ENCODE data around the gene NDFIP2. TPM values are rescaled to one million over a fixed set of nuclear protein-coding genes. Genes with fewer than 3 reads are reported as not detected.

The NDFIP2 gene
- total and polyA plus RNA-seq, 10 of the 15 experiments (the other 5 are each of a cell fraction or from before 2014, with no cell fraction given), result 17.9 to 57.2 (median 30.6) TPM

GRCh38 chr13:79562557-79562956 lies 81.6 kb downstream of the NDFIP2 start:
- DNase-seq (ENCODE audit: low read depth, low spot score), result no peak
- no peak overlapping the region for H3K4me3 ChIP-seq
- BruUV-seq (replicated peaks), result no TSS peak
- no peak overlapping the region for H3K9ac ChIP-seq (ENCODE audit: control insufficient read depth, insufficient read depth, low read length)
- POLR2A ChIA-PET, result no interaction called here
- no peak overlapping the region for H3K27ac ChIP-seq (ENCODE audit: control insufficient read depth, insufficient read depth)
- no peaks in the 10 kb centered on the region for H3K27me3 ChIP-seq (replicated peaks in 1 of 2; ENCODE audit: control insufficient read depth in 2 of 2, insufficient read depth in 2 of 2, low read length in 1 of 2)
- ATAC-seq, result no peak
- intact Hi-C loops (cut with micrococcal nuclease; ENCODE audit: unreplicated experiment), result no loop called here
- SMC1A ChIA-PET (ENCODE audit: uncharacterized antibody, unreplicated experiment), result interaction anchor here (1.0 kb wide), 1 partner anchor 97 kb away, joined by 3 read pairs; no protein-coding TSS in a partner anchor
- RAD21 ChIA-PET (ENCODE audit: unreplicated experiment), result no interaction called here
- in situ Hi-C loops (cut with MboI), result no loop called here
- no peak overlapping the region for H3K4me2 ChIP-seq (ENCODE audit: control insufficient read depth, insufficient read depth)
- no peak for FAIRE-seq
- no peak overlapping the region for H2AFZ ChIP-seq (ENCODE audit: control insufficient read depth, low read depth, low read length)
- H3K36me3 ChIP-seq (ENCODE audit: control insufficient read depth in 2 of 2, insufficient read depth in 2 of 2, low read length in 1 of 2), result no peaks in the 10 kb centered on the region
- H3K9me3 ChIP-seq (replicated peaks; ENCODE audit: control insufficient read depth, insufficient read depth, low read length), result no peaks in the 10 kb centered on the region; the same call in 2 of the 3 replicates
- no peaks in the 10 kb centered on the region for H4K20me1 ChIP-seq (ENCODE audit: control insufficient read depth, insufficient read depth)
- H3K4me1 ChIP-seq (ENCODE audit: control insufficient read depth, insufficient read depth, low read length), result no peaks in the 10 kb centered on the region
- CTCF ChIA-PET, result no interaction called here
- no peaks in the 10 kb centered on the region for H3K79me2 ChIP-seq (ENCODE audit: control insufficient read depth, insufficient read depth, low read length)
- no peak for TF ChIP-seq ZBTB40 (IDR thresholded peaks at IDR 0.05; ENCODE audit: borderline replicate concordance)
- TF ChIP-seq BHLHE40 (IDR thresholded peaks at IDR 0.05; ENCODE audit: borderline replicate concordance in 1 of 2, low read depth in 2 of 2, low read length in 1 of 2), result no peak
- no peak for TF ChIP-seq HSF1 (IDR thresholded peaks at IDR 0.05; ENCODE audit: low read depth, low read length)
- TF ChIP-seq RELB (IDR thresholded peaks at IDR 0.05; ENCODE audit: low read depth), result no peak
- no peak for TF ChIP-seq FOS (IDR thresholded peaks at IDR 0.05; ENCODE audit: borderline replicate concordance, extremely low read depth, insufficient read length)
- no peak for TF ChIP-seq ATF3 (IDR thresholded peaks at IDR 0.05; ENCODE audit: borderline replicate concordance, extremely low read depth, low read depth, low read length)
- TF ChIP-seq ETV6 (conservative IDR thresholded peaks at IDR 0.05 in 1 of 2, IDR thresholded peaks at IDR 0.05 in 1 of 2; ENCODE audit: borderline replicate concordance in 1 of 2, low read depth in 1 of 2), result no peak
- TF ChIP-seq TAF1 (IDR thresholded peaks at IDR 0.05; ENCODE audit: borderline replicate concordance, low read depth, low read length), result no peak
- no peak for TF ChIP-seq POLR2AphosphoS5 (IDR thresholded peaks at IDR 0.05; ENCODE audit: low read length)
- no peak for TF ChIP-seq CBFB (IDR thresholded peaks at IDR 0.05; ENCODE audit: low read depth)
- TF ChIP-seq TCF12 (IDR thresholded peaks at IDR 0.05; ENCODE audit: low read depth, low read length), result no peak
- no peak for TF ChIP-seq E2F8 (IDR thresholded peaks at IDR 0.05; ENCODE audit: low read depth, partially characterized antibody)
- no peak for TF ChIP-seq CEBPB (IDR thresholded peaks at IDR 0.05; ENCODE audit: borderline replicate concordance in 1 of 2, low read depth in 2 of 2, low read length in 2 of 2)
